ENCODE measurements around the gene DCTN2.
"Not testable (repeated sequence)": the region's sequence is repeated elsewhere in the genome, so short reads cannot be mapped to it uniquely, and the experiment has no call there.

DCTN2 gene

GRCh38 chr12:57513677-57514076, 33.3 kb downstream of the DCTN2 start:
- not testable (repeated sequence) for DNase-seq

- no peak for DNase-seq
Observed at GRCh38 chr12:57513266-57513665, 33.7 kb downstream of the DCTN2 start.

GRCh38 chr12:57512665-57513064, 34.3 kb downstream of the DCTN2 start:
- DNase-seq: no peak

- DNase-seq: no peak
Observed at GRCh38 chr12:57511588-57512325, 35.2 kb downstream of the DCTN2 start.

GRCh38 chr12:57511161-57511560, 35.8 kb downstream of the DCTN2 start:
- no peak for DNase-seq

- not testable (repeated sequence) for DNase-seq
Observed at GRCh38 chr12:57507796-57508195, 39.2 kb downstream of the DCTN2 start.

- DNase-seq: not testable (repeated sequence)
Observed at GRCh38 chr12:57506541-57506940, 40.5 kb downstream of the DCTN2 start.

- DNase-seq: not testable (repeated sequence)
Observed at GRCh38 chr12:57502311-57502969, 44.6 kb downstream of the DCTN2 start.

GRCh38 chr12:57500213-57500612, 46.8 kb downstream of the DCTN2 start:
- DNase-seq: no peak

GRCh38 chr12:57498571-57498970, 48.4 kb downstream of the DCTN2 start:
- no peak for DNase-seq

GRCh38 chr12:57498132-57498502, 48.9 kb downstream of the DCTN2 start:
- no peak for DNase-seq

GRCh38 chr12:57497223-57498131, 49.5 kb downstream of the DCTN2 start:
- no peak for DNase-seq

GRCh38 chr12:57496822-57497221, 50.2 kb downstream of the DCTN2 start:
- DNase-seq: no peak

GRCh38 chr12:57495051-57495701, 51.8 kb downstream of the DCTN2 start:
- not testable (repeated sequence) for DNase-seq

- no peak for DNase-seq
Observed at GRCh38 chr12:57491393-57492280, 55.4 kb downstream of the DCTN2 start.

- DNase-seq: no peak
Observed at GRCh38 chr12:57490126-57490525, 56.9 kb downstream of the DCTN2 start.

- DNase-seq: no peak
Observed at GRCh38 chr12:57489157-57489641, 57.8 kb downstream of the DCTN2 start.

- DNase-seq: no peak
Observed at GRCh38 chr12:57488402-57489156, 58.4 kb downstream of the DCTN2 start.

GRCh38 chr12:57487597-57488401, 59.2 kb downstream of the DCTN2 start, which contains the start of gene MARS1:
Gene MARS1, plus strand, starts transcription at chr12:57488068. Its CDS starts 23 bp downstream, at chr12:57488091.
- peak; percentile 91 for DNase-seq

- no peak for DNase-seq
Observed at GRCh38 chr12:57487055-57487596, 59.9 kb downstream of the DCTN2 start.

Measured in kidney glomerular epithelial cell (primary cell).